Lower lobe of right lung (tissue), 2 donors: ENCODE data around the gene TSPEAR. TPM values are rescaled to one million over a fixed set of nuclear protein-coding genes. Genes with fewer than 3 reads are reported as not detected.
"Not testable (repeated sequence)": the region's sequence is repeated elsewhere in the genome, so short reads cannot be mapped to it uniquely, and the experiment has no call there.

Experiments used
- ATAC-seq, 2 donors: fragments of 200-7000 bp; cut with Tn5 transposase; one replicate each; pipeline ENCODE4 v1.9.1; 2020 to 2022; ENCODE audit warnings: mild to moderate bottlenecking in 2 of 2, moderate library complexity in 2 of 2
- DNase-seq: peaks from one replicate; pipeline ENCODE4 v3.0.0-alpha.2; 2020
- H3K27ac ChIP-seq: fragments of 200-600 bp; one replicate; pipeline ENCODE4 v1.8.0; 2022
- H3K27me3 ChIP-seq: fragments of 200-600 bp; one replicate; pipeline ENCODE4 v1.8.0; 2022; ENCODE audit warnings: low read depth
- H3K36me3 ChIP-seq: fragments of 200-600 bp; one replicate; pipeline ENCODE4 v1.8.0; 2022; ENCODE audit warnings: mild to moderate bottlenecking
- H3K4me1 ChIP-seq: fragments of 200-600 bp; one replicate; pipeline ENCODE4 v1.8.0; 2022
- H3K4me3 ChIP-seq: fragments of 200-600 bp; one replicate; pipeline ENCODE4 v1.8.0; 2022; ENCODE audit warnings: mild to moderate bottlenecking
- H3K9me3 ChIP-seq: fragments of 200-600 bp; one replicate; pipeline ENCODE4 v1.8.0; 2022
- CTCF ChIP-seq: fragments of 200-600 bp; IDR thresholded peaks from one replicate; pipeline ENCODE4 v1.8.0; 2022; ENCODE audit warnings: antibody characterized with exemption, mild to moderate bottlenecking
- intact Hi-C: fragments of 100-400 bp; cut with DNase I; formaldehyde crosslinking; loops from one replicate; pipeline ENCODE4 v1.11.0; 2022
- total RNA-seq: library from RNA; stranded (reverse); fragmentation: NEBNext Ultra II Directional; extraction: Animal tissue kit (Norgen Biotek cat#: 25700); gene quantifications from one replicate; pipeline ENCODE4 v1.2.1, GENCODE V29; 2021
- donor health status: DM: no; HTN: yes; CAD: no; lungs with severe emphysema.

Gene TSPEAR
- total RNA-seq, 1 donor from 2014 or later, result 0.27 TPM

- ATAC-seq (no peak), DNase-seq (no peak)
- intact Hi-C loops, result no loop called here
- H3K4me3 ChIP-seq, result no peak overlapping the region
- H3K27ac ChIP-seq, result no peak overlapping the region
- peaks cover 23% of the 10 kb centered on the region for H3K9me3 ChIP-seq
- peaks cover 25% of the 10 kb centered on the region for H3K27me3 ChIP-seq
- no peaks in the 10 kb centered on the region for H3K4me1 ChIP-seq
- no peak for TF ChIP-seq CTCF
- H3K36me3 ChIP-seq, result no peaks in the 10 kb centered on the region
These were observed 16.2 kb downstream of the TSPEAR start for GRCh38 chr21:44695184-44695583.

GRCh38 chr21:44694776-44695175, 16.6 kb downstream of the TSPEAR start:
- intact Hi-C loops, result no loop called here
- no peak overlapping the region for H3K4me3 ChIP-seq
- TF ChIP-seq CTCF, result no peak
- H3K4me1 ChIP-seq, result no peaks in the 10 kb centered on the region
- ATAC-seq (no peak), DNase-seq (no peak)
- H3K36me3 ChIP-seq, result no peaks in the 10 kb centered on the region
- H3K27ac ChIP-seq, result no peak overlapping the region
- peaks cover 23% of the 10 kb centered on the region for H3K9me3 ChIP-seq
- peaks cover 21% of the 10 kb centered on the region for H3K27me3 ChIP-seq

- intact Hi-C loops, result no loop called here
- Histone ChIP-seq H3K27ac (no peak overlapping the region), H3K9me3 (peaks cover 23% of the 10 kb centered on the region), H3K4me3 (no peak overlapping the region), H3K4me1 (no peaks in the 10 kb centered on the region), H3K27me3 (peaks cover 8% of the 10 kb centered on the region), H3K36me3 (no peaks in the 10 kb centered on the region)
- ATAC-seq, result no peak
- TF ChIP-seq CTCF, result no peak
- no peak for DNase-seq
These were observed 18.4 kb downstream of the TSPEAR start for GRCh38 chr21:44692798-44693512.

GRCh38 chr21:44691686-44692085, 19.7 kb downstream of the TSPEAR start:
- H3K4me1 ChIP-seq, result no peaks in the 10 kb centered on the region
- peaks cover 16% of the 10 kb centered on the region for H3K27me3 ChIP-seq
- DNase-seq (no peak), ATAC-seq (no peak)
- no peak overlapping the region for H3K4me3 ChIP-seq
- intact Hi-C loops, result no loop called here
- H3K27ac ChIP-seq, result no peak overlapping the region
- H3K9me3 ChIP-seq, result peaks cover 23% of the 10 kb centered on the region
- TF ChIP-seq CTCF, result no peak
- H3K36me3 ChIP-seq, result no peaks in the 10 kb centered on the region

GRCh38 chr21:44689740-44690139, 21.6 kb downstream of the TSPEAR start:
- Histone ChIP-seq H3K27me3 (peaks cover 22% of the 10 kb centered on the region), H3K9me3 (peaks cover 23% of the 10 kb centered on the region)
- ATAC-seq, intact Hi-C loops, H3K36me3 ChIP-seq, DNase-seq, H3K4me3 ChIP-seq, H3K27ac ChIP-seq, H3K4me1 ChIP-seq: not testable (repeated sequence)

- no peak for TF ChIP-seq CTCF
- H3K27me3 ChIP-seq, result peaks cover 22% of the 10 kb centered on the region
- no peak for DNase-seq
- peaks cover 8% of the 10 kb centered on the region for H3K9me3 ChIP-seq
- no peaks in the 10 kb centered on the region for H3K36me3 ChIP-seq
- H3K27ac ChIP-seq, result no peak overlapping the region
- ATAC-seq, result no peak
- no peaks in the 10 kb centered on the region for H3K4me1 ChIP-seq
- intact Hi-C loops, result no loop called here
- H3K4me3 ChIP-seq, result no peak overlapping the region
These were observed 23.7 kb downstream of the TSPEAR start for GRCh38 chr21:44687671-44688070.
